H1 (cell line): Measurements from ENCODE around the gene PKD1. TPM values are rescaled to one million over a fixed set of nuclear protein-coding genes. Genes with fewer than 3 reads are reported as not detected.

Source experiments
- GTF2F1 ChIP-seq: IDR thresholded peaks from 2 replicates; pipeline ENCODE4 v1.6.1; 2012; ENCODE audit warnings: low read depth, low read length, improper control_type of control experiment, borderline replicate concordance
- SAP30 ChIP-seq: fragments of 300-600 bp; sonication (generic); IDR thresholded peaks from 2 replicates; pipeline ENCODE4 v1.7.1; 2012; ENCODE audit warnings: low read length, moderate library complexity, mild to moderate bottlenecking, inconsistent platforms; ENCODE audit not compliant: insufficient read depth, insufficient replicate concordance
- polyA plus RNA-seq, 7 experiments: library from polyadenylated mRNA; depleted of rRNA in 3 of 7; stranded (reverse) in 5 of 7; unstranded in 2 of 7; fragments of >200 nt in 5 of 7; fragments of 200-250 nt in 2 of 7; gene quantifications; 1 replicate in 5 of 7; 2 replicates in 1 of 7; 4 replicates in 1 of 7; pipeline versions ENCODE4 v1.2.1 to v1.2.3, GENCODE V29; 2011 to 2013; ENCODE audit warnings: missing spikeins in 2 of 7, mixed read lengths in 2 of 7
- total RNA-seq: library from RNA; stranded (reverse); fragmentation: NEBNext Ultra II Directional; extraction: Animal tissue kit (Norgen Biotek cat#: 25700); gene quantifications from 2 replicates; pipeline ENCODE4 v1.2.1, GENCODE V29; 2021
- TF ChIP-seq, protein P1 (sequence below): fragments of 300-600 bp; sonication (generic); IDR thresholded peaks from 2 replicates; pipeline ENCODE4 v1.7.1; 2012; ENCODE audit warnings: low read length, moderate library complexity, mild to moderate bottlenecking, inconsistent platforms; ENCODE audit not compliant: insufficient replicate concordance

The PKD1 gene
- total and polyA plus RNA-seq, 2 of the 8 experiments (the other 6 are each of a cell fraction or from before 2014, with no cell fraction given): 40.6 to 52.7 TPM

DNA sequence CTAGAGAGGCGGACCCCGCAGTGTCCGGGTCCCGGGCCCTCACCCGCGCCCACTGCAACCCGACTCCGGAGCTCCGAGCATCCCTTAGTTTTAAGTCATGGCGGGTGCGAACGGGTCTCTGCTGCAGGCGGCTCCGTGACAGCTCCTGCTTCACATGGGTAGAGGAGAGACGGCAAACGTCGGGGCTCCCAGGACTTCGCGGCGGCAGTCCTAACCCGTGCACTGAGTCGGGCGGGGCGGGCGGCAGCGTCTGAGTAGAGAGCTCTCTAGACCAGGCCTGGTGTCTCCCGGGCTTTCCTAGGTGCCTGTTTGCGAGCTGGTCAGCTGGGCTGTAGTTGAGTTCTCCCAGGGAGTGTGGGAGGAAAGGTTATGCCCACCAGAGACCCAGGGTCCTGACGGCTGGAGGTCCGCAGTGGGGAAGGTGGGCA is 87.6 kb downstream of the PKD1 start (continued):
- TF ChIP-seq, protein P1, sequence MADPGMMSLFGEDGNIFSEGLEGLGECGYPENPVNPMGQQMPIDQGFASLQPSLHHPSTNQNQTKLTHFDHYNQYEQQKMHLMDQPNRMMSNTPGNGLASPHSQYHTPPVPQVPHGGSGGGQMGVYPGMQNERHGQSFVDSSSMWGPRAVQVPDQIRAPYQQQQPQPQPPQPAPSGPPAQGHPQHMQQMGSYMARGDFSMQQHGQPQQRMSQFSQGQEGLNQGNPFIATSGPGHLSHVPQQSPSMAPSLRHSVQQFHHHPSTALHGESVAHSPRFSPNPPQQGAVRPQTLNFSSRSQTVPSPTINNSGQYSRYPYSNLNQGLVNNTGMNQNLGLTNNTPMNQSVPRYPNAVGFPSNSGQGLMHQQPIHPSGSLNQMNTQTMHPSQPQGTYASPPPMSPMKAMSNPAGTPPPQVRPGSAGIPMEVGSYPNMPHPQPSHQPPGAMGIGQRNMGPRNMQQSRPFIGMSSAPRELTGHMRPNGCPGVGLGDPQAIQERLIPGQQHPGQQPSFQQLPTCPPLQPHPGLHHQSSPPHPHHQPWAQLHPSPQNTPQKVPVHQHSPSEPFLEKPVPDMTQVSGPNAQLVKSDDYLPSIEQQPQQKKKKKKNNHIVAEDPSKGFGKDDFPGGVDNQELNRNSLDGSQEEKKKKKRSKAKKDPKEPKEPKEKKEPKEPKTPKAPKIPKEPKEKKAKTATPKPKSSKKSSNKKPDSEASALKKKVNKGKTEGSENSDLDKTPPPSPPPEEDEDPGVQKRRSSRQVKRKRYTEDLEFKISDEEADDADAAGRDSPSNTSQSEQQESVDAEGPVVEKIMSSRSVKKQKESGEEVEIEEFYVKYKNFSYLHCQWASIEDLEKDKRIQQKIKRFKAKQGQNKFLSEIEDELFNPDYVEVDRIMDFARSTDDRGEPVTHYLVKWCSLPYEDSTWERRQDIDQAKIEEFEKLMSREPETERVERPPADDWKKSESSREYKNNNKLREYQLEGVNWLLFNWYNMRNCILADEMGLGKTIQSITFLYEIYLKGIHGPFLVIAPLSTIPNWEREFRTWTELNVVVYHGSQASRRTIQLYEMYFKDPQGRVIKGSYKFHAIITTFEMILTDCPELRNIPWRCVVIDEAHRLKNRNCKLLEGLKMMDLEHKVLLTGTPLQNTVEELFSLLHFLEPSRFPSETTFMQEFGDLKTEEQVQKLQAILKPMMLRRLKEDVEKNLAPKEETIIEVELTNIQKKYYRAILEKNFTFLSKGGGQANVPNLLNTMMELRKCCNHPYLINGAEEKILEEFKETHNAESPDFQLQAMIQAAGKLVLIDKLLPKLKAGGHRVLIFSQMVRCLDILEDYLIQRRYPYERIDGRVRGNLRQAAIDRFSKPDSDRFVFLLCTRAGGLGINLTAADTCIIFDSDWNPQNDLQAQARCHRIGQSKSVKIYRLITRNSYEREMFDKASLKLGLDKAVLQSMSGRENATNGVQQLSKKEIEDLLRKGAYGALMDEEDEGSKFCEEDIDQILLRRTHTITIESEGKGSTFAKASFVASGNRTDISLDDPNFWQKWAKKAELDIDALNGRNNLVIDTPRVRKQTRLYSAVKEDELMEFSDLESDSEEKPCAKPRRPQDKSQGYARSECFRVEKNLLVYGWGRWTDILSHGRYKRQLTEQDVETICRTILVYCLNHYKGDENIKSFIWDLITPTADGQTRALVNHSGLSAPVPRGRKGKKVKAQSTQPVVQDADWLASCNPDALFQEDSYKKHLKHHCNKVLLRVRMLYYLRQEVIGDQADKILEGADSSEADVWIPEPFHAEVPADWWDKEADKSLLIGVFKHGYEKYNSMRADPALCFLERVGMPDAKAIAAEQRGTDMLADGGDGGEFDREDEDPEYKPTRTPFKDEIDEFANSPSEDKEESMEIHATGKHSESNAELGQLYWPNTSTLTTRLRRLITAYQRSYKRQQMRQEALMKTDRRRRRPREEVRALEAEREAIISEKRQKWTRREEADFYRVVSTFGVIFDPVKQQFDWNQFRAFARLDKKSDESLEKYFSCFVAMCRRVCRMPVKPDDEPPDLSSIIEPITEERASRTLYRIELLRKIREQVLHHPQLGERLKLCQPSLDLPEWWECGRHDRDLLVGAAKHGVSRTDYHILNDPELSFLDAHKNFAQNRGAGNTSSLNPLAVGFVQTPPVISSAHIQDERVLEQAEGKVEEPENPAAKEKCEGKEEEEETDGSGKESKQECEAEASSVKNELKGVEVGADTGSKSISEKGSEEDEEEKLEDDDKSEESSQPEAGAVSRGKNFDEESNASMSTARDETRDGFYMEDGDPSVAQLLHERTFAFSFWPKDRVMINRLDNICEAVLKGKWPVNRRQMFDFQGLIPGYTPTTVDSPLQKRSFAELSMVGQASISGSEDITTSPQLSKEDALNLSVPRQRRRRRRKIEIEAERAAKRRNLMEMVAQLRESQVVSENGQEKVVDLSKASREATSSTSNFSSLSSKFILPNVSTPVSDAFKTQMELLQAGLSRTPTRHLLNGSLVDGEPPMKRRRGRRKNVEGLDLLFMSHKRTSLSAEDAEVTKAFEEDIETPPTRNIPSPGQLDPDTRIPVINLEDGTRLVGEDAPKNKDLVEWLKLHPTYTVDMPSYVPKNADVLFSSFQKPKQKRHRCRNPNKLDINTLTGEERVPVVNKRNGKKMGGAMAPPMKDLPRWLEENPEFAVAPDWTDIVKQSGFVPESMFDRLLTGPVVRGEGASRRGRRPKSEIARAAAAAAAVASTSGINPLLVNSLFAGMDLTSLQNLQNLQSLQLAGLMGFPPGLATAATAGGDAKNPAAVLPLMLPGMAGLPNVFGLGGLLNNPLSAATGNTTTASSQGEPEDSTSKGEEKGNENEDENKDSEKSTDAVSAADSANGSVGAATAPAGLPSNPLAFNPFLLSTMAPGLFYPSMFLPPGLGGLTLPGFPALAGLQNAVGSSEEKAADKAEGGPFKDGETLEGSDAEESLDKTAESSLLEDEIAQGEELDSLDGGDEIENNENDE: no peak
- TF ChIP-seq SAP30 (peak; percentile 76), GTF2F1 (no peak)
